Breast epithelium (tissue), 4 donors: ENCODE measurements around the gene NETO2. TPM values are rescaled to one million over a fixed set of nuclear protein-coding genes. Genes with fewer than 3 reads are reported as not detected.
"Not testable (repeated sequence)": the region's sequence is repeated elsewhere in the genome, so short reads cannot be mapped to it uniquely, and the experiment has no call there.

ENCODE experiments used
- DNase-seq, 2 donors: peaks; one replicate each; pipeline ENCODE4 v3.0.0-alpha.2; 2019; ENCODE audit warnings: low spot score in 2 of 2
- H3K27ac ChIP-seq, 2 donors: fragments of 200-600 bp; sonication (generic) in 1 of 2; one replicate each; pipeline ENCODE4 v1.5.1; 2016 to 2019; ENCODE audit warnings: mild to moderate bottlenecking in 1 of 2
- H3K27me3 ChIP-seq, 2 donors: fragments of 200-600 bp; sonication (generic) in 1 of 2; one replicate each; pipeline versions ENCODE4 v1.5.1 to v1.6.0; 2017 to 2019; ENCODE audit warnings: control low read depth in 1 of 2, mild to moderate bottlenecking in 1 of 2
- H3K36me3 ChIP-seq: fragments of 200-600 bp; one replicate; pipeline ENCODE4 v1.5.1; 2019
- H3K4me1 ChIP-seq, 2 donors: fragments of 200-600 bp; sonication (generic); one replicate each; pipeline ENCODE4 v1.5.1; 2016 to 2019; ENCODE audit warnings: control low read depth in 1 of 2
- H3K4me3 ChIP-seq, 3 donors: fragments of 200-600 bp; sonication (generic); 1 replicate in 2 of 3; 2 replicates in 1 of 3; pipeline ENCODE4 v1.5.1; 2016 to 2019; ENCODE audit warnings: mild to moderate bottlenecking in 3 of 3, moderate library complexity in 2 of 3
- H3K9me3 ChIP-seq, 2 donors: fragments of 200-600 bp; sonication (generic) in 1 of 2; one replicate each; pipeline ENCODE4 v1.5.1; 2016 to 2019; ENCODE audit warnings: control low read depth in 1 of 2
- POLR2A ChIP-seq: fragments of 450-650 bp; IDR thresholded peaks from one replicate; pipeline ENCODE4 v1.6.1; 2016; ENCODE audit warnings: antibody characterized with exemption, mild to moderate bottlenecking, moderate library complexity
- POLR2AphosphoS5 ChIP-seq, 3 donors: sonication (generic); formaldehyde crosslinking; IDR thresholded peaks; one replicate each; pipeline ENCODE4 v1.6.1; 2017; ENCODE audit warnings: antibody characterized with exemption in 3 of 3
- intact Hi-C: fragments of 100-400 bp; cut with DNase I; formaldehyde crosslinking; loops from one replicate; pipeline ENCODE4 v1.15.1; 2023; ENCODE audit warnings: low total_unique reads
- total RNA-seq, 3 donors: library from RNA; depleted of rRNA; stranded (reverse); fragments of >200 nt; gene quantifications; one replicate each; pipeline ENCODE4 v1.1.0, GENCODE V29; 2016
- TF ChIP-seq, protein P1 (sequence below), 3 donors: fragments of 450-650 bp; IDR thresholded peaks; one replicate each; pipeline ENCODE4 v1.5.1; 2016 to 2017; ENCODE audit warnings: antibody characterized with exemption in 3 of 3, mild to moderate bottlenecking in 3 of 3, moderate library complexity in 3 of 3

The NETO2 gene
- total RNA-seq, 3 donors from 2014 or later: 1.4 to 16.7 (median 5.9) TPM

- Histone ChIP-seq H3K4me3 (no peak overlapping the region), H3K27me3 (no peaks in the 10 kb centered on the region), H3K4me1 (no peaks in the 10 kb centered on the region), H3K9me3 (no peaks in the 10 kb centered on the region), H3K27ac (no peak overlapping the region), H3K36me3 (no peaks in the 10 kb centered on the region)
- TF ChIP-seq, protein P1, sequence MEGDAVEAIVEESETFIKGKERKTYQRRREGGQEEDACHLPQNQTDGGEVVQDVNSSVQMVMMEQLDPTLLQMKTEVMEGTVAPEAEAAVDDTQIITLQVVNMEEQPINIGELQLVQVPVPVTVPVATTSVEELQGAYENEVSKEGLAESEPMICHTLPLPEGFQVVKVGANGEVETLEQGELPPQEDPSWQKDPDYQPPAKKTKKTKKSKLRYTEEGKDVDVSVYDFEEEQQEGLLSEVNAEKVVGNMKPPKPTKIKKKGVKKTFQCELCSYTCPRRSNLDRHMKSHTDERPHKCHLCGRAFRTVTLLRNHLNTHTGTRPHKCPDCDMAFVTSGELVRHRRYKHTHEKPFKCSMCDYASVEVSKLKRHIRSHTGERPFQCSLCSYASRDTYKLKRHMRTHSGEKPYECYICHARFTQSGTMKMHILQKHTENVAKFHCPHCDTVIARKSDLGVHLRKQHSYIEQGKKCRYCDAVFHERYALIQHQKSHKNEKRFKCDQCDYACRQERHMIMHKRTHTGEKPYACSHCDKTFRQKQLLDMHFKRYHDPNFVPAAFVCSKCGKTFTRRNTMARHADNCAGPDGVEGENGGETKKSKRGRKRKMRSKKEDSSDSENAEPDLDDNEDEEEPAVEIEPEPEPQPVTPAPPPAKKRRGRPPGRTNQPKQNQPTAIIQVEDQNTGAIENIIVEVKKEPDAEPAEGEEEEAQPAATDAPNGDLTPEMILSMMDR (IDR thresholded peaks at IDR 0.05): no peak
- no peak for DNase-seq
- intact Hi-C loops: no loop called here
Measured at GRCh38 chr16:47162670-47163420, 19.1 kb upstream of the NETO2 start.

DNA sequence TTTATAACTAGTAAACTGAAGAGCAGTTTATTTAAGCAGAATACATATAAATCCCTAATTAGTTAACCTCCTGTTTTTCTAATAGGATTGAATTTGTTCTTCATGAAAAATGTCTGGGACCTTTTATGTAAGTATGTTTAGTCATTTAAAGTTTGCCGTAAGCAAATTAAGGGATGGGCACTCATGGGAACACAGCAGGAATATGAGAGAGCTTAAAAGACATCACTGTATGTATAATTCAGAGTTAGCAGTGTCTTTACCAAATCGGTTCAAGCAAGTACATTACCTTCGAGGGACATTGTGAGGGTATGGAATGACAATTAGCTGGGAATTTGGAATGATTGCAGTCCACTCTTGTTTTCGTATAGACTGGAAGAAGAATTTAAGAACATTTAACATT lies 17.7 kb upstream of the NETO2 start:
- DNase-seq: no peak
- Histone ChIP-seq H3K36me3 (no peaks in the 10 kb centered on the region), H3K4me3 (no peak overlapping the region), H3K4me1 (no peaks in the 10 kb centered on the region), H3K9me3 (no peaks in the 10 kb centered on the region), H3K27me3 (no peaks in the 10 kb centered on the region), H3K27ac (no peak overlapping the region)
- TF ChIP-seq POLR2A (no peak), POLR2AphosphoS5 (IDR thresholded peaks at IDR 0.05) (no peak)
- TF ChIP-seq, protein P1 (IDR thresholded peaks at IDR 0.05): no peak
- intact Hi-C loops: no loop called here

- Histone ChIP-seq H3K4me3 (no peak overlapping the region), H3K27ac (no peak overlapping the region), H3K9me3 (no peaks in the 10 kb centered on the region), H3K36me3 (no peaks in the 10 kb centered on the region), H3K4me1 (no peaks in the 10 kb centered on the region), H3K27me3 (no peaks in the 10 kb centered on the region)
- TF ChIP-seq, protein P1 (IDR thresholded peaks at IDR 0.05): no peak
- TF ChIP-seq POLR2A: no peak
- TF ChIP-seq POLR2AphosphoS5 (IDR thresholded peaks at IDR 0.05): no peak
- no peak for DNase-seq
- intact Hi-C loops: no loop called here
Measured at GRCh38 chr16:47160422-47160821, 16.7 kb upstream of the NETO2 start.

DNA sequence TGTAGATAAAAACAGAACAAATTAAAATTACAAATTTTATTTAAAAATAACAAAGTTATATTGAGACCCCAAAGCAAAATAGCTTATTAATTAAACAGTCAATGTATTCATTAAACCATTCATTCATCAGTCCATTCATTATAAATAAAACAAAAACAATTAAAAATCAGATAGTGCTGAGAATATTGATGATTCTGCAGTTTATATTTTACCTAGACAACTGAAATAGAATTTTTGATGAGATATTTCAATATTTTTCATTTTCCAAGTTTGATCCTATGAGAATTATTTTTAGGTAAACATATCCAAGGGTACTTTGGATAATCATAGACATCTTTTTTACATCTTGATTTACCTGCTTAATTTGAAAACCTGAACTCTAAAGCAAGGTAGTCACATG lies 15.2 kb upstream of the NETO2 start:
- Histone ChIP-seq H3K36me3 (no peaks in the 10 kb centered on the region), H3K4me1 (no peaks in the 10 kb centered on the region), H3K4me3 (no peak overlapping the region), H3K9me3 (no peaks in the 10 kb centered on the region), H3K27me3 (no peaks in the 10 kb centered on the region), H3K27ac (no peak overlapping the region)
- DNase-seq: no peak
- intact Hi-C loops: no loop called here
- TF ChIP-seq, protein P1 (IDR thresholded peaks at IDR 0.05): no peak
- TF ChIP-seq POLR2AphosphoS5 (IDR thresholded peaks at IDR 0.05): no peak
- no peak for TF ChIP-seq POLR2A

DNA sequence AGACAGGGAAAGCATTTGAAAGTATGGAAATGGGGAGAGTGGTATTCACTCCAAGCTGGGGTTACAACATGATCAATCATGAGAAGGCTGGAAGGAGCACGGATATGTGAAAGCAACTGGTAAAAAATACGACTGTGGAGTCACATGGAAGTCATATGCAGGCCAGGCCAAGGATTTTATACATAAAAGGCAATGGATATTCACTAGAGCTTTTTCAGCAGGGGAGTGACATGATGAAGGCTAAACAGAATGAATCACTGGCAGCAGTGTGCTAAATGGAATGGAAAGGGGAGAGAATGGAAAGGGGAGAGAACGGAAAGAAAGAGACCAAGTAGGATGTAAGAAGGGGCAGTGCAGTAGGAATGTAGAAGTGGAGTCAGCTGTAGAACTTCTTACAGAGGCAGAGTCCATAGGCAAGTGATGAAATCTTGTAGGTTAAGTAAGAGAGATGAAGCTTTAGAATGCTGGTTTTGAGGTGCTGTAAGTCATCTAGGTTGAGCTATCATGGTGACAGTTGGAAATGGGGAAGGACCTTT lies 13.0 kb upstream of the NETO2 start:
- Histone ChIP-seq H3K36me3 (no peaks in the 10 kb centered on the region), H3K27ac (no peak overlapping the region), H3K4me1 (no peaks in the 10 kb centered on the region), H3K27me3 (no peaks in the 10 kb centered on the region), H3K9me3 (no peaks in the 10 kb centered on the region), H3K4me3 (no peak overlapping the region)
- no peak for DNase-seq
- no peak for TF ChIP-seq POLR2A
- TF ChIP-seq POLR2AphosphoS5 (IDR thresholded peaks at IDR 0.05): no peak
- TF ChIP-seq, protein P1 (IDR thresholded peaks at IDR 0.05): no peak
- intact Hi-C loops: no loop called here

- H3K27me3 ChIP-seq, H3K4me3 ChIP-seq, H3K36me3 ChIP-seq, H3K4me1 ChIP-seq, H3K9me3 ChIP-seq, H3K27ac ChIP-seq, intact Hi-C loops, DNase-seq: not testable (repeated sequence)
Measured at GRCh38 chr16:47152501-47152900, 8.8 kb upstream of the NETO2 start.
